Left renal cortex interstitium (tissue), 4 donors: ENCODE results near the gene MELK. TPM values are rescaled to one million over a fixed set of nuclear protein-coding genes. Genes with fewer than 3 reads are reported as not detected.

Source experiments
- DNase-seq, 4 donors: peaks; one replicate each; pipeline ENCODE4 v3.0.0-alpha.2; 2013; ENCODE audit warnings: low read depth in 4 of 4, low spot score in 2 of 4, missing footprints in 1 of 4
- polyA plus RNA-seq, 4 donors: library from polyadenylated mRNA; unstranded; fragments of 120-200 nt; gene quantifications; one replicate each; pipeline ENCODE4 v1.2.1, GENCODE V29; 2013; ENCODE audit not compliant: insufficient read length in 4 of 4

Gene MELK
- polyA plus RNA-seq, 4 donors: 19.1 to 23.4 (median 20.9) TPM

DNA sequence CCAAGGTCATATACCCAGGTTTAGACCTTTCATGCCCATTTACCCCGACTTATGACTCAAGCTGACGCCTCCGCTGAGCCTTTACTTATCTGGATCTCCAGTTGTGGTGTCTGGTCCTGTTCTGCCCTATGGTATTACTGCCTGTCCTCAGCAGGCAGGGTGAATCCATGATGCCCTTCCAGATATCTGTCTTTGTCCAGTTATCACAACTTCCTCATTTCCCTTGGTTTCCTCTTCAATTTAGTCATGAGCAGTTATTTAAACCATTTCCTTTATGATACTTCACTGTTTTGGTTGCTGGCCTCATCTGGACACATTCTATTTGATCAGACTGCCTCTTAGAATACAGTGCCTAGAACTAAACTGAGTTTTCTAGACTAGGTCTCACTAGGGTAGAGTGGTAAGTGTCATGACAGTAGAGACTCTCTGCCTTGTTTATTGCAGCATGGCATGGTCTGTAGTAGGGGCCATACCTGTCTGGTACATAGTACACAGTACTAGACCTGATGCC, 93.3 kb downstream of the MELK start:
- no peak for DNase-seq

GRCh38 chr9:36671561-36671960, 98.9 kb downstream of the MELK start:
- DNase-seq: no peak

DNA sequence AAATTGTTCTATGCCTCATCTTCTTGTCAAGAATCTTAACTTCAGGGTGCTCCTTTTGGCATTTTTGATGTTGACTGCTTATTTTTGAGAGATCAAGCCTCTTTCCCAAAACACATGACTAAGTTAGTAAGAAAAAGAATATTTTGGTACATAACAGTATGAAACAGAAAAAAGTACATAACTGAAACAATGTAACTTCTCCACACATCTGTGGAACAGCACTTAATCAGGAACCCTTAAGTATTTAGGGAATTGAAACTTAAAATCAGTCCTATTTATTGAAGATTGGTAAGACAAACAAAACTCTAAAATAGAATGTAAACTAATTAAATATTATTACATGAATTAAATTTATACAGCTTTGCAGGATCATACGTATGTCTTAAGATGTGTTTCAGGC, 103.4 kb downstream of the MELK start:
- no peak for DNase-seq

DNA sequence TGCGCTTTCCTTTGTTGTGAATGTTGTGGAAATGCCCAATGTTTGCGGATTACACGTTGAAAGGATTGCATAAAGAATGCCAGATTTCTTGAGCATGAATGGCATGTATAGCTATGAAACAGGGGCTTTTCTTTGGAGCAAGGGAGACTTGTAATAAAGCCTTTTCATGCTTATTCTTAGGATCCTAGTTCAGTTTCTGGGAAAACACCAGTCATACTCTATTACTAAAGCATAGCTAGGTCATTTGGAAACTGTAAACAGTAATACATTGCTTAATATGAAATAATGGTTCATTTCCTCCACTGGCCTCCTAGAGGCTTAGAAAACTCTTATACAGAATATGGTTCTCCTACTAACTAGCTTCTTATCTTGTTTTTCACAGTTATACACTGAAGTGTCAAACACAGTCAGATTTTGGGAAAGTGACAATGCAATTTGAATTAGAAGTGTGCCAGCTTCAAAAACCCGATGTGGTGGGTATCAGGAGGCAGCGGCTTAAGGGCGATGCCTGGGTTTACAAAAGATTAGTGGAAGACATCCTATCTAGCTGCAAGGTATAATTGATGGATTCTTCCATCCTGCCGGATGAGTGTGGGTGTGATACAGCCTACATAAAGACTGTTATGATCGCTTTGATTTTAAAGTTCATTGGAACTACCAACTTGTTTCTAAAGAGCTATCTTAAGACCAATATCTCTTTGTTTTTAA, 104.2 kb downstream of the MELK start:
- DNase-seq: no peak

GRCh38 chr9:36677611-36678010, 104.9 kb downstream of the MELK start:
- no peak for DNase-seq

GRCh38 chr9:36679710-36680109, 107.0 kb downstream of the MELK start:
- no peak for DNase-seq

DNA sequence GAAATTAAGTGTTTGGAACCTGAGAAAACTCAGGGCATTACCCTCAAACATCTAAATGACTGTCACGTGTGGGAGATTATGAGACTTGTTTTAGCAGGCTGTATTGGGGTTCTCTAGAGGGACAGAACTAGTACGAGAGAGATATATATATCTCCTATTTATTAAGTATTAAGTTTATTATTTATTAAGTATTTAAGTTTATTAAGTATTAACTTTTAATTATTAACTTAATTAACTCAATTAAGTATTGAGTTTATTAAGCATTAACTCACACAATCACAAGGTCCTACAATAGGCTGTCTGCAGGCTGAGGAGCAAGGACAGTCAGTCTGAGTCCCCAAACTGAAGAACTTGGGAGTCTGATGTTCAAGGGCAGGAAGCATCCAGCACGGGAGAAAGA, 113.8 kb downstream of the MELK start:
- no peak for DNase-seq

GRCh38 chr9:36690412-36691168, 117.9 kb downstream of the MELK start:
- no peak for DNase-seq

DNA sequence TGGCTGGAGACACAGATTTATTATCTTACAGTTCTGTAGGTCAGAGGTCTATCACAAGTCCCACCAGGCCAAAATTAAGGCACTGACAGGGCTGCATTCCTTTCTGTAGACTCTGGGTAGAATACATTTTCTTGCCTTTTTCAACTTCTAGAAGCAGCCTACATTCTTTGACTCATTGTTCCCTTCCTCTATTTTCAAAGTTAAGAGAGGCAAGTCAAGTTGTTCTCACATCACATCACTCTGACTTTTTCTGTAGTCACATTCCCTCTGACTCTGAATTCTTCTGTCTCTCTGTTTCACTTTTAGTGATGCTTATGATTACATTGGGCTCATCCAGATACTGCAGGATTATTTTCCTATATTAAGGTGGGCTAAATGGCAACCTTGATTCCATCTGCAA, 119.0 kb downstream of the MELK start:
- no peak for DNase-seq

- DNase-seq: no peak
Measured at GRCh38 chr9:36698984-36699383, 126.3 kb downstream of the MELK start.

GRCh38 chr9:36704148-36704547, 131.5 kb downstream of the MELK start:
- DNase-seq: no peak

DNA sequence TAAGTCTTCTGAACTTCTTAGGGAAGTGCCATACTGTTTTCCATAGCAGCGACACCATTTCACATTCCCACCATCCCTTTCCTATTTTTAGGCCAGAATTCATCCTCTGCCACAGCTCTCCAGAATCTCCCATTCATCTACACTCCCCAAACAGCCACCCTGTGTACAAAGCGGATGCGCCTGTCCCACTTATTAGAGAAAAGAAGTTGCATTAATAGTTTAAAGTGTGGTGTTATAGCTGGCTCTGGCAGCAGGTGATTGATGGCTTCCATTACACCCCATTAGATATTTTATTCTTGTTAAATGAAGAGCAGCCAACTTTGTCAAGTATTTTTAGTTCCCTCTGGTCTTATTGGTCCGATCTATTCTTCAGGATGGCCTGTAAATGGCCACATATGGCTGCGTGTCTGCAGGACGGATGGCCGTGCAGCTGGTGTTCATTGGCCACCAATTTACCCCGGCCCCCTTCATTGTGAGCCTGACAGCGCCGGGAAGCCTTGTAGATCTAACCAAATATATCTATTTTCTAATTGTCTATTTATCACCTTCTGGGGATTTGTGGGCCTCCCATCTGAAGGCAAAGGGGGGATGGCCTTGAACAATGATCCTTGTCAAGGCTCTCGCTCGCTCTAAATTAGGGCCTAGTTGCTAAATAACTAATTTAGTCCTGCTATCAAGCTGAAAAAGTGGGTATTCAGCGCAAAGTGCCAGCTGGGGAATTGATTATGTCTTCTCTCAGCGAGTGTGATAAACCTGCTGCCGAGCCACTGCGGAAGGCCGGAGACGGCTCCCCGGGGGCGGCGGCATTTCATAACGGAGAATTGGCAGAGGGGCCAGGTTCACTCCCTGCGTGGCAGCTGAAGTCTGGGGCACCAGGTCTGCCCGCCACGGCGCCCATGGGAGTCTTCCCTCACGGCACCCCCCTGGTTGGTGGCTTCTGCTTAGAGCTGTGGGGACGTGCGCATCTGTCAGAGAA, 141.1 kb downstream of the MELK start:
- no peak for DNase-seq

DNA sequence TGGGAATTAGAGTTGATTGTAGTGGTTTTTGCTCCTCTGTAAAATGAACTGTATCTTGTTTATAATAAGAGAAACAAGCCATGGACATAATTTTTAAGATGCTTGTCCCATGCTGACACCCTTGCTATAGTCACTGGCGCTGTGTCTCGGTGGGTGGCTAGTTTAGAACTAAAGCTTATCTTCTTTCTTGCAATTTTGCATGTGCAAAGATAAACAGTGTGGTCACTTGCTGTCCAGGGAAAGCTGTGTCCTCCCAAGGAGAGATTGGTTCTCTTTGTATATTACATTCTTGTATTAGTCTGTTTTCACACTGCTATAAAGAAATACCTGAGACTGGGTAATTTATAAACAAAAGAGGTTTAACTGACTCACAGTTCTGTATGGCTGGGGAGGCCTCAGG, 143.8 kb downstream of the MELK start:
- no peak for DNase-seq

- DNase-seq: no peak
Measured at GRCh38 chr9:36717276-36717675, 144.6 kb downstream of the MELK start.

GRCh38 chr9:36718612-36719011, 145.9 kb downstream of the MELK start:
- no peak for DNase-seq

GRCh38 chr9:36720043-36720442, 147.3 kb downstream of the MELK start:
- no peak for DNase-seq

- no peak for DNase-seq
Measured at GRCh38 chr9:36721846-36722588, 149.3 kb downstream of the MELK start.

GRCh38 chr9:36725777-36726356, 153.2 kb downstream of the MELK start:
- DNase-seq: no peak
